Rectal smooth muscle tissue (tissue), 1 donor: ENCODE results near the gene CNTRL.
"Not testable (repeated sequence)": the region's sequence is repeated elsewhere in the genome, so short reads cannot be mapped to it uniquely, and the experiment has no call there.

Experiments
- H3K27ac ChIP-seq: one replicate; pipeline ENCODE4 v1.7.0; 2013; ENCODE audit warnings: low read depth, low read length, inconsistent platforms
- H3K27me3 ChIP-seq: one replicate; pipeline ENCODE4 v1.7.0; 2013; ENCODE audit warnings: low read length; ENCODE audit not compliant: control insufficient read depth, insufficient read depth
- H3K36me3 ChIP-seq: one replicate; pipeline ENCODE4 v1.7.0; 2013; ENCODE audit warnings: low read length; ENCODE audit not compliant: control insufficient read depth, insufficient read depth
- H3K4me1 ChIP-seq: one replicate; pipeline ENCODE4 v1.7.0; 2013; ENCODE audit warnings: low read length; ENCODE audit not compliant: control insufficient read depth, insufficient read depth
- H3K4me3 ChIP-seq: one replicate; pipeline ENCODE4 v1.7.0; 2013; ENCODE audit warnings: low read length
- H3K9ac ChIP-seq: one replicate; pipeline ENCODE4 v1.7.0; 2013; ENCODE audit warnings: low read length

CNTRL gene

GRCh38 chr9:121082075-121082474 is 7.3 kb downstream of the CNTRL start:
- H3K27ac ChIP-seq = no peak overlapping the region
- no peak overlapping the region for H3K4me3 ChIP-seq
- no peaks in the 10 kb centered on the region for H3K4me1 ChIP-seq
- no peaks in the 10 kb centered on the region for H3K36me3 ChIP-seq
- no peaks in the 10 kb centered on the region for H3K27me3 ChIP-seq
- H3K9ac ChIP-seq = no peak overlapping the region

- H3K9ac ChIP-seq = no peak overlapping the region
- H3K36me3 ChIP-seq = peaks cover under 1% of the 10 kb centered on the region
- H3K4me3 ChIP-seq = no peak overlapping the region
- no peak overlapping the region for H3K27ac ChIP-seq
- H3K27me3 ChIP-seq = no peaks in the 10 kb centered on the region
- no peaks in the 10 kb centered on the region for H3K4me1 ChIP-seq
These were observed 10.9 kb downstream of the CNTRL start for GRCh38 chr9:121085661-121086060.

- Histone ChIP-seq H3K27me3 (no peaks in the 10 kb centered on the region), H3K36me3 (peaks cover 4% of the 10 kb centered on the region), H3K9ac (no peak overlapping the region), H3K27ac (no peak overlapping the region), H3K4me3 (no peak overlapping the region), H3K4me1 (no peaks in the 10 kb centered on the region)
These were observed 13.8 kb downstream of the CNTRL start for GRCh38 chr9:121088576-121088975.

GRCh38 chr9:121090743-121091142 is 16.0 kb downstream of the CNTRL start:
- H3K27me3 ChIP-seq, H3K27ac ChIP-seq, H3K9ac ChIP-seq, H3K36me3 ChIP-seq, H3K4me3 ChIP-seq, H3K4me1 ChIP-seq: not testable (repeated sequence)

- H3K4me3 ChIP-seq = no peak overlapping the region
- no peak overlapping the region for H3K27ac ChIP-seq
- peaks cover 8% of the 10 kb centered on the region for H3K36me3 ChIP-seq
- no peaks in the 10 kb centered on the region for H3K4me1 ChIP-seq
- H3K9ac ChIP-seq = no peak overlapping the region
- no peaks in the 10 kb centered on the region for H3K27me3 ChIP-seq
These were observed 20.3 kb downstream of the CNTRL start for GRCh38 chr9:121095057-121095456.

GRCh38 chr9:121098567-121099198 is 23.9 kb downstream of the CNTRL start:
- H3K27ac ChIP-seq = no peak overlapping the region
- no peak overlapping the region for H3K9ac ChIP-seq
- H3K4me3 ChIP-seq = no peak overlapping the region
- no peaks in the 10 kb centered on the region for H3K4me1 ChIP-seq
- no peaks in the 10 kb centered on the region for H3K27me3 ChIP-seq
- peaks cover 4% of the 10 kb centered on the region for H3K36me3 ChIP-seq

- H3K27me3 ChIP-seq, H3K36me3 ChIP-seq, H3K4me3 ChIP-seq, H3K4me1 ChIP-seq, H3K27ac ChIP-seq, H3K9ac ChIP-seq: not testable (repeated sequence)
These were observed 29.3 kb downstream of the CNTRL start for GRCh38 chr9:121104054-121104453.

- no peaks in the 10 kb centered on the region for H3K4me1 ChIP-seq
- H3K4me3 ChIP-seq = no peak overlapping the region
- no peaks in the 10 kb centered on the region for H3K36me3 ChIP-seq
- no peaks in the 10 kb centered on the region for H3K27me3 ChIP-seq
- no peak overlapping the region for H3K27ac ChIP-seq
- no peak overlapping the region for H3K9ac ChIP-seq
These were observed 30.8 kb downstream of the CNTRL start for GRCh38 chr9:121105531-121105930.

- Histone ChIP-seq H3K4me1 (no peaks in the 10 kb centered on the region), H3K4me3 (no peak overlapping the region), H3K9ac (no peak overlapping the region), H3K27me3 (no peaks in the 10 kb centered on the region), H3K27ac (no peak overlapping the region), H3K36me3 (no peaks in the 10 kb centered on the region)
These were observed 32.3 kb downstream of the CNTRL start for GRCh38 chr9:121107029-121107428.

- Histone ChIP-seq H3K4me1 (no peaks in the 10 kb centered on the region), H3K27me3 (no peaks in the 10 kb centered on the region), H3K27ac (no peak overlapping the region), H3K4me3 (no peak overlapping the region), H3K36me3 (no peaks in the 10 kb centered on the region), H3K9ac (no peak overlapping the region)
These were observed 33.1 kb downstream of the CNTRL start for GRCh38 chr9:121107881-121108280.

- Histone ChIP-seq H3K27ac (no peak overlapping the region), H3K4me1 (no peaks in the 10 kb centered on the region), H3K9ac (no peak overlapping the region), H3K27me3 (no peaks in the 10 kb centered on the region), H3K4me3 (no peak overlapping the region), H3K36me3 (no peaks in the 10 kb centered on the region)
These were observed 40.7 kb downstream of the CNTRL start for GRCh38 chr9:121115466-121115865.

GRCh38 chr9:121118266-121118665 is 43.5 kb downstream of the CNTRL start:
- no peaks in the 10 kb centered on the region for H3K4me1 ChIP-seq
- H3K9ac ChIP-seq = no peak overlapping the region
- no peaks in the 10 kb centered on the region for H3K27me3 ChIP-seq
- no peak overlapping the region for H3K27ac ChIP-seq
- H3K4me3 ChIP-seq = no peak overlapping the region
- H3K36me3 ChIP-seq = no peaks in the 10 kb centered on the region

GRCh38 chr9:121120386-121120785 is 45.6 kb downstream of the CNTRL start:
- Histone ChIP-seq H3K4me3 (no peak overlapping the region), H3K9ac (no peak overlapping the region), H3K27me3 (no peaks in the 10 kb centered on the region), H3K4me1 (no peaks in the 10 kb centered on the region), H3K36me3 (peaks cover 3% of the 10 kb centered on the region), H3K27ac (no peak overlapping the region)
